Stimulated activated CD8-positive, alpha-beta memory T cell treated with anti-CD3 and anti-CD28 coated beads, Interleukin-4, amount 100 ng/mL, for 48 hours (primary cell): ENCODE results near the gene NPC1.
"Not testable (repeated sequence)": the region's sequence is repeated elsewhere in the genome, so short reads cannot be mapped to it uniquely, and the experiment has no call there.

Source experiments
- DNase-seq: peaks from one replicate; pipeline ENCODE4 v3.0.0-alpha.2; 2020

The NPC1 gene

DNA sequence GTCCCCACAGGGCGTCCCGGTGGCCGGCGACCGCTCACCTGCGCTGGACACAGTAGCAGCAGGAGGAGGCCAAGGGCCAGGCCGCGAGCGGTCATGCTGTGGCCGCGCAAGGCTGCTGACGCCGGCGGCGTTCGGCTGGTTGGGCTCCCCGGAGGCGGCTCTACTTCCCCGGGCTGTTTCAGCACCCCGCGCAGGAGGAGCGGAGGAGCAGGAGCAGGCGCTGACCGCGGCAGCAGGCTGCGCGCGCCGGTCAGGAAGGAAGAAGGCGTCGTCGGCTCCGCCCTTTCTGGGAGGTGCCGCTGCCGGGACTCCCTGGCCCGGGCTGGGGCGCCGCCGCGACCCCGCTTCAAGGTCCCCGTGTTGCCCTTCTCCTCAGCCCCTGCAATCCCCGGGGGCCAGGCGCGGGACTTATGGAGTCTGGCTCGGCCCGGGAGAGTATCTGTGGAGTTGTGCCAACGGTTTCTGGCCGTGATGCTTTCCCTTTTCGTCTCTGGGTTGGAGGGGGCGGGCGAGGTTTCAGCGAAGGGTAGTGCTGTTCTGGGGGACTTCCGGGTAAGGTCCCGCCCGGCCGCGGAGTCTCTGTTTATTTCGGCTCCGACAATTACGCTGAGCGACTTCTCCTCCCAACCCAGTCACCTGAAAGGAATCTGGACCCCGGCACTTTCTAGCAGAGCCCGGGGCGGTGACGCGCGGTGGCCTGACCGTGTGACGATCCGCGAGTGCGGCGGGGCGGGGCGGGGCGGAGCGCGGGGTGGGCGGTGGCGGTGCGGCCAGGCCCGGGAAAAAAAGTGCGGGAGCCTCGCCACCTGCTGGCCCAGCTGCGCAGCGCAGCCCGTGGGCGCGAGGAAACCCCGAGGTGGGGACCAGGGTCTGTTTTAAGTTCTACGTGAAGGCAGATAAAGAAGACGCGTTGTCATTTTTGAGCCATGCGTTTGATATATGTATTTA, at the start of gene NPC1:
TSS of gene NPC1 (minus strand) at position 258 of the 948 bp plus-strand sequence. CDS start at position 95, 163 bp downstream.
- peak; percentile 94 for DNase-seq

DNA sequence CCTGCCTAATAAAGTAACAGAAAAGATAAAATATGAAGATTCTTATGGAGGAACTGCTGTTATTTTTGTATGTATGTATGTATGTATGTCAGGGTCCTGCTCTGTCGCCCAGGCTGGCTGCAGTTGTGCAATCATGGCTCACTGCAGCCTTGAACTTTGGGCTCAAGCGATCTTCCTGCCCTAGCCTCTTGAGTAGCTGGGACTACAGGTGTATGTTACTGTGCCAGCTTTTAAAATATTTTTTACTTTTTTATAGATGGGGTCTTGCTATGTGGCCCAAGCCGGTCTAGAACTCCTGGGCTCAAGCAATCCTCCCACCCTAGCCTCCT, 49.7 kb upstream of the NPC1 start:
- no peak for DNase-seq

DNA sequence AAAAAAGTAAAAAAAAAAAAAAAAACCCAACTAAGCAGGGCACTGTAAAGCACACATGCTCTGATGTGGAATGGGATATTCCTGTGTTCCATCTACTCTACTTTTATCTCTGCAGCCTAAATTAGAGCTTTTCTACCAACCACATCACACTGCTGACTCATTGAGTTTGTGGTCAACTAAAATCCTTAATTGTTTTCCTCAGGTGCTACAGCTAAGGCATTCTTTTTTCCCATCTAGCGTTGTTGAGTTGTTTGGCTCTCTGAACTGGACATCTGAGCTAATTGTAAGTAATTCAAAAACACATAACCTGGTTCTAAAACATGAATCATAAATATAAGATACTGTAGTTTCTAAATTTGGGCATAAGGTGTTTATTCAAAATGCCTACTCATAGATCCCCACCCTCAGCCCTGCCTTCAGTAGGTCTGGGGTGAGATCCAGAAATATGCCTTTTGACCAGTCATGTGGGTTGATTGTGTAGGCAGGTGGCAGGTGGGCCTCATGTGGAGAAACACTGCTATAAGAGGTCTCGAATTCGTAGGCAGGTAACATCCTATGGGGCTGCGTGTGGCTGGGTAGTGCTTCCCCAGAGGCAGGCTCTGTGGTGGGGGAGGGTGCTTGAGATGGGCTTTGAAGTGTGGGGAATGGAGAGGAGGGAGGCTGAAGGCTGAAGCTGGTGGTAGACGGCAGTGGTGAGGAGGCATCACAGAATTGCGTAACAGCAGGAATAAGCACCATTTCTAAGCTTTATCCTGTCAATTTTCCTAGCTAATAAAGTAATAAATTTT, 49.2 kb upstream of the NPC1 start:
- DNase-seq: no peak

DNA sequence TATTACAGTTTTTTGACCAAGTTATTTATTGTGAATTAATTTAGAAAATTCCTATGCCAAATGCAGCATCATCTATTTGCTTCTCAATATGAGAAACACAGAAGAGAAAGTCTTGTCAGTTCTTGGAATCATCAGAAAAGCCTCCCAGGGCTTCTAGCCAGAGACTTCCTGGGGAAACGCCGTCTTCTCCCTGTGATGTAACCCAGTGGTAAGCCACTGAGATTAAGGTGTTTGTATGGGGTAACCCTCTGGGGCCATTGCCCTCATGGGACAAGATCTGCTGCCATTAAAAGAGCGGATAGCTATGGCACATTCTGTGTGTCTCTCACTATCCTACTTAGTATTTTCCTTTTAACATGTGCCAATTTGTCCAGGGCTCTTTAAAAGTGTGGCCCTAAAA, 48.4 kb upstream of the NPC1 start:
- DNase-seq: no peak

DNA sequence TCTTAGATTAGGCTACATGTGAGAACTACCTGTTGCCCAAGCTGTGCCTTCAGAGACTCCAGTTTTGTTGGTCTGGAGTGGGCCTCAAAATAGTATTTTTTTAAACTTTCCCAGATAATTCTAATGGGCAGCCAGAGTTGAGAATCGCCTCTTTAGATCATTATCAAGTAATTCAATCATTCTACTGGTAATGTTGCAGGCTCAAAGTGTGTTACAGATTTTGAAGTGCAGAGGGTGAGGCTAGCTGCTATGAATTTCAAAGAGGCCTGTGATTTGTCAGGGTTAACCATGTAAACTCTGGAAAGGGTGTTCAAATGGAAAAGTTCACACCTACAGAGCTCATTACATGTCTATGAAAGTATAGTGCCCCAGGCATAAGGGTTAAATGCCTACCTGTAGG, 46.3 kb upstream of the NPC1 start:
- no peak for DNase-seq

DNA sequence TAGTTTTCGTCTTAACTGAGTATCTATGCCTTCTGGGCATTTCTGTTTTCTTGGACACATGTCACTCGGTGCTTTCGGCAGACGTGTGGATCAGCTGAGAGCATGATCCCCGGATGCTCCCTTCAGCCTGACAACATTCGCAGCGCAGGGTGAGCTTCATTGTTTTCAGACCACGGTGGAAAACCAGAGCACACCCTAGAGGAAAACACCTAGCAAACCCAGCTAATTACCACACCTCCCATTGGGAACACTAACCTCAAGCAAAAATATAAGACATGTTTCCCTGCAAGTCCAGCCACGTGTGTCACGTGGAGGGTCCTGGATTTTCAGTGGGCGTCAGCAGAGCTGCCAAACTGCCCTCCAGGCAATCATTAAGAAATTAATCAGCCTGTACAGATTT, 45.4 kb upstream of the NPC1 start:
- no peak for DNase-seq

DNA sequence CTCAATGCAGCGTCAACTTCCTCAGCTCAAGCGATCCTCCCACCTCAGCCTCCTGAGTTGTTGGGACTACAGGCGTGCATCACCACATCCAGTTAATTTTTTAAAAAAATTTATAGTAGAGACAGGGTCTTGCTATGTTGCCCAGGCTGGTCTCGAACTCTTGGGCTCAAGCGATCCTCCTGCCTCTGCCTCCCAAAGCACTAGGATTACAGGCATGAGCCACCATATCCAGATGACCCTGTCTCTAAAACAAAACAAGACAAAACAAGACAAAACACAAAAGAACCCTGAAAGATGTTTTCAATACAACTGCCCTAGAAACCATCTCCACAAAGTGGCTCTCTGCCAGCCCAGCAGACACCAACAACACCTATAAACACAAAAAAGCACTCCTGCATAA, 45.0 kb upstream of the NPC1 start:
- DNase-seq: no peak

DNA sequence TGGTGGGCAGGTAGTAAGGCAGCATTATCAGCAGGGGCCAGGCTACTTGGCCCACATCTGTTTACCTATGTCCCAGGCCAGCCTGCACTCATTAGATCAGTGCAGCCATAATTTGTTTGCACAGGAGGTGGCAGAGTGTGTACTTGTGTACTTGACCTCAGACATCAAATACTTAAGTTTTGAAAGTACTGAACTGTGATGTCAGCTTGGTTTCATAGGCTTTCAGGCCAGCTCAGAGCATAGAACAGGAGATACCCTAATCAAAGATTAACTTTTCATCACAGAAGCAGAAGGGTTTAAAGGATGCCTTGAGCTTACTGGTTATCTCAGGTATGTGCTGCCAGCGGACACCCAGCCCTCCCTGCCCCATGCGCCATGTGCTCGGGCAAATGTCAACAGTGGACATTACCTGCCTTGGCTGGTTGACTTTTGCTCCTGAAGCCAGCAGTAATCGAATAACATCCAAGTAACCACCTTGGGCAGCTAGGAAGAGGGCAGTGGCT, 43.2 kb upstream of the NPC1 start:
- no peak for DNase-seq

DNA sequence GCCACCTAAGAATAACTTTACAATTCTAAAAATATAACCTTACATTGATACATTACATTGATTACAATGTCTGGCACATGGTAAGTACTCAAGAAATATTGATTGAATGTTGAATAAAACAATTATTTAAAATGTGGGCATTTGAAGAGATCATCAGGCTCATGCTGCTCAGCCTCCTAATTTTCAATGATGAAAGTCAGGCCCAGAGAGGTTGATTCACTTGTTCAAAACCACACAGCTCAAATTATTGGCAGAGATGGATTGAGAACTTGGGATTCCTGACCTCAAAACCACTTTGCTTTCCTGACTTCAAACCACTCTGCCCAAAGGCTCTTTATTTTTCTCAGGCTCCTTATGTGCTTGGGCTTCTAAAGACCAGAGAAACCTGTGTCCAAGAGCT, 41.7 kb upstream of the NPC1 start:
- no peak for DNase-seq

DNA sequence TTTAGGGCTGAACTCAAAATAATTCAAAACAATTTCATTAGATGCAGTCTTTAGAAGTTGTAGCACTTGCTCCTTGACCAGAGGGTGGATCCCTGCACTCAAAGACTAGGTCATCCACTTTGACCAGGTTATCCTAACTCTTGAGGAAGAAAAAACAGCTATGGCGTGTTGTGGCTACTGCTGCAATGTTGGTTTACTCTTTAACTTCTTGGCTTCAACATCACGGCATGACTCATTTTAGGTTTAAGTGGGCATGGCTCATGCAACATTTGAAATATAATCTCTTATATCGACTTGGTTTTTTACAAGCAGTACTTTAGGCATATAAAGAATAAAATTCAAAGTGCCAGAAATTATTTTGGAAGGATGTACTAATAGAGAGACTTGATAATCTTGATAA, 41.0 kb upstream of the NPC1 start:
- DNase-seq: no peak

DNA sequence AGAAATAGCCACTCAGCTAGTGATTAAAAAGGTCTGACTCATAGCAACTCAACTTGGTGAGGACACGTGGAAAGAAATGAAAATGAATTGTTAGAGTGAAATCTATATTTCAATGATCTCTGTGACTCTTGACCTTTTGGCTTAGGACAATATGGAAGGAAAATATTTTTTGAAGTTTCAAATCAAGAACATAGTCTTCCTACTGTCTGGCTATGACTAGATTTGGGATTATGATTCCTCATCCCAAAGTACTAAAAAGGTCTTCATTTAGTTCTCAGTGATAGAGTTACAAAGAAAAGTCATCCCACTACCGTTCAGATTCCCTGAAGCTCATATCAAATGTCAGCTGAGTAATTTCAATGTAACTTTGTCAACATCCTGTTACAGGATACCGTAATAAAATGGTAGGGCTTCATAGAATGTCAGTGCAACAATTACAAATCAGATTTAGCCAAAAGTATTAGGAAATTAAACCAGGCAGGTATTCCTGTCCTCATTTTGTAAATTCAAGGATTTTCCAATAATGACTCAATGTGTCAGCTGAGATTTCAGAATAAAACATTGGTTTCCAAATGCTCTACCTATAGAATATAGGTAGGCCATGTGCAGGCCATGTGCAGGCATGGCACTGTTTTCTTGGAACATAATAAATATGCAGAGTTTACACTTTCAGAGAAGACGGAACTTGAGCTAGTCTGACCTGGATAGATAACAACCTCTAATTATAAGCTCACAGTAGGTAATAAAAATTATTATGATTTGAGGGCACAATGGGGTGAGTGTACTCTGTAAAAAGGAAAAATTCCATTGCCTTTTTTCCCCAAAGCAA, 40.4 kb upstream of the NPC1 start:
- DNase-seq: no peak

DNA sequence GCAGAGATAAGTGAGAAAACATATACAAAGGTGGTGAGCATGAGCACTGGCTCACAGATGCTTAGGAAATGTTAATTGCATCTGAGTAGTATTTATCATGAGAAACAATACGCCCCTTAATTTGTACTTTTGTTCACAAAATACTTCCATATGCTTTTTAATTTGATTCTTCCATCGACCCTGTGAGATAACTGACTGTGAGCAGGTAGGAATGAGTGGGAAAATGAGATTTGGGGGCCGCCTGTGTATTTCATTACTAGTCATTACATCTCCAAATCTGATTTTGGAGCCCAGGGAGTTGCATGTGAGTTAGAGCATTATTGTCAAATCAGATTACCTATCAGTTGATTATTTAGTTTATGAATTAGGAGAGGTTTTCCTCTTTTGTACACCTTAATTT, 36.7 kb upstream of the NPC1 start:
- DNase-seq: no peak

DNA sequence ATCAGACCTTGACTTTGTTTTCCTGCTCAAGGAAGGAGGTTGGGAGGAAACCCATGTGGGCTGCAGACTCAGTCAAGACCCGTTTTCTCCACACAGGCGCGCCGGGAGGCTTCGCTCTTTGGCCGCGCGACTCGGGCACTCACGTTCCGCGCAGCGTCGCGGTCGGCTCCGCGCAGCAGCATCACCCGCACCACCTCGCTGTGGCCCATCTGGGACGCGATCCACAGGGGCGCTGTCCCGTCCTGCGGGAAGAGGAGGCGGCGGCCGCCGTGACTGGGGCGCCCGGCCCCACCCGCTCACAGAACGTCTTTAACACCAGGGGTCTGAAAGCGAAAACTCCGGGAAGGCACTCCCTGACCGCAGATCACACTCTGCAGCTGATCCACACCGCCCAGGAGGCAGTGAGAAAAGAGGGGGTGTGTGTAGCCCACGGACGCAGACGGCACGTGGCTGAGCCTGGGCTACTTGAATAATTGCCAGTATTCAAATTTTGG, 33.1 kb upstream of the NPC1 start:
- peak; percentile 27 for DNase-seq

DNA sequence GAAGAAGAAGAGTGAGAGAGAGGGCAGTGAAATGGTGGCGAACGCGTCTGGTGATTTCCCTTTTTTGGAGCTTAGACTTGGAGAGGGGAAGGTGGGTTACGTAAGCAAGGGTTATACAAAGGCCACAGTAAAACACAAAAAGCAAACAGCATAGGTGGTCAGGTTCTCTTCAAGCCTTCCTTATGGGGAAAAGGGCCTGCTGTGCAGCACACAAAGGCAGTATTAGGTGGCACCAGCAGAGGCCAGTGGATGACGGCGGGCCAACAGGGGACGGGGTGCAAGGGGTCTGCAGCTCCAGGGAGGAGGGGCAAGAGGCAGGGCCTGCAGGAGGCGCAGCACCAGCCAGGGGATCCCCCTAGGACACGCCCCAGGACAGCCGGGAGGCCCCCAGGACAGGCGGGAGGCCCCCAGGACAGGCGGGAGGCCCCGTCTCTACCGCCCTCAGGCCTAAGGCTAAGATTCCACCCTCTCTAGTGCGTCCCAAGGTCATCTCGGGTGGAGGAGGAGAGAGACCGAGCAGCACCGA, 32.6 kb upstream of the NPC1 start:
- DNase-seq: no peak

DNA sequence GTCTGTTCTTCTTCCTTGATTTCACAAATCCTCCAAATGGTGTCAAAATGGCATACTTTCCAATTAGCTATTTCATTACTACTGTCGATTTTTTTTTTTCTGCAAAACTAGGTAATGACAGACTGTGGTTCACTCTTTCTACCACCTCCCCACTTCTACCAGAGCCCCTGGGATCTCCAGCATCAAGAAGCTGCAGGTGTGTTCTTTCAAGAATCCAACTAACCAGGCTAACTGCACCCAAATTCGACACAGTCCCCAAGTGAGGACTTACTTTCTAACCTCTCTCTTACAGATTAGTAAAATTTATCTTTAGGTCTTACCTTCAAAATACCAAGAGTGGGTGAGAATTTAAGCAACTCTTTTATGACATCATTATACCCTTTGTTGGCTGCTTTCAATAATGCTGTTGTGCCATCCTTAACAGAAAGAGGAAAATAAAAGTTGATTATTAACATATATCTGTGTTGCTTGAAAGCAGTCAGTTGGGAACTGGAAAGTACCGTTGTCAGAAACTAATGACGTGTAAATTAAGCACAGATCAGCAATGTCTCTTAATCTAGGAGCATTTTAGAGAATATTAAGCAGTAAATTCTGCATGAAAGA, 31.2 kb upstream of the NPC1 start:
- DNase-seq: no peak

DNA sequence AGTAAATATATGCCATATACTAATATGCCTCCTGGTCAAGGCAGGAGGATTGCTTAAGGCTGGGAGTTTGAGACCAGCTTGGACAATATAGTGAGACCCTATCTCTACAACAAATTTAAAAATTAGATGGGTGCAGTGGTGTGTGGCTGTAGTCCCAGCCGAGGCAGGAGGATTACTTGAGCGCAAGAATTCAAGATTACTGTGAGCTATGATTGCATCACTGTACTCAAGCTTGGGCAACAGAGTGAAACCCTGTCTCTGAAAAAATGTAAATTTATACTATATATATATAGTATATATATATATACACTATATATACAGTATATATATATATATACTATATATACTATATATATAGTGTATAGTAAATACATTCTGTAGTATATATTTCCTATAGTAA, 30.0 kb upstream of the NPC1 start:
- DNase-seq: no peak

DNA sequence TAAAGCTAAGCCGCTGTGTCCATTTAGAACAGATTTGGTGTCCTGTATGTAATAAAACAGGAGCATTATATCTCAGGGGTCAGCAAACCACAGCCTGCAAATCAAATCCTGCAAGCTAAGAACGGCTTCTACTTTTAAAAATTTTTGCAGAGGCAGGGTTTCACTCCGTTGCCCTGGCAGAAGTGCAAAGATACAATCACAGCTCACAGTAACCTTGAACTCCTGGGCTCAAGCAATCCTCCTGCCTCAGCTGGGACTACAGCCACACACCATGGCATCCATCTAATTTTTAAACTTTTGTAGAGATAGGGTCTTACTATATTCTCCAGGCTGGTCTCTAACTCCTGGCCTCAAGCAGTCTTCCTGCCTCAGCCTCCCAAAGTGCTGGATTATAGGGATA, 28.6 kb upstream of the NPC1 start:
- DNase-seq: no peak

DNA sequence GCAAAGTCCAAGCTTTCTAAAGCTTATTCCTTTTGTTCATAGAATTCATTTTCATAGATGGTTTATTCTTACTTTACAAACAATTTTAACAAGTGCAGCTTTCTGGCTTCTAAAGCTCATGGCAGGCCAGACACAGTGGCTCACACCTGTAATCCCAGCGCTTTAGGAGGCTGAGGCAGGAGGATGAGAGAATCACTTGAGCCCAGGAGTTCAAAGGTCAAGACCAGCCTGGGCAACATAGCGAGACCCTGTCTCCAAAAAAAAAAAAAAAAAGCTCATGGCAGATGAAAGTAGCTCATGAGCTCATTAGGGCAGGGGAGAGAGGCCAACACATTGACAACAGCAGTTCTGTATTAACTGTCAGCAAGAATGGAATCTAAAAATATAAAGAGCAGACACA, 28.1 kb upstream of the NPC1 start:
- DNase-seq: no peak

DNA sequence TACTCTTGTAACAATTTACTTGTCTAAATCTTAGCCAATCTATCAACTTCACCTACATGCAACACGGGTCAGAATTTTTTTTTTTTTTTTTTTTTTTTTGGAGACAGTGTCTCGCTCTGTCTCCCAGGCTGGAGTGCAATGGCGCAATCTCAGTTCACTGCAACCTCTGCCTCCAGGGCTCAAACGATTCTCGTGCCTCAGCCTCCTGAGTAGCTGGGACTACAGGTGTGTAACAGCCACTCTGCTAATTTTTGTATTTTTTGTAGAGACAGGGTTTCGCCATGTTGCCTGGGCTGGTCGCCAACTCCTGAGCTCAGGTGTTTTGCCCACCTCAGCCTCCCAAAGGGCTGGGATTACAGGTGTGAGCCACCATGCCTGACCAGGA, 26.8 kb upstream of the NPC1 start:
- not testable (repeated sequence) for DNase-seq

DNA sequence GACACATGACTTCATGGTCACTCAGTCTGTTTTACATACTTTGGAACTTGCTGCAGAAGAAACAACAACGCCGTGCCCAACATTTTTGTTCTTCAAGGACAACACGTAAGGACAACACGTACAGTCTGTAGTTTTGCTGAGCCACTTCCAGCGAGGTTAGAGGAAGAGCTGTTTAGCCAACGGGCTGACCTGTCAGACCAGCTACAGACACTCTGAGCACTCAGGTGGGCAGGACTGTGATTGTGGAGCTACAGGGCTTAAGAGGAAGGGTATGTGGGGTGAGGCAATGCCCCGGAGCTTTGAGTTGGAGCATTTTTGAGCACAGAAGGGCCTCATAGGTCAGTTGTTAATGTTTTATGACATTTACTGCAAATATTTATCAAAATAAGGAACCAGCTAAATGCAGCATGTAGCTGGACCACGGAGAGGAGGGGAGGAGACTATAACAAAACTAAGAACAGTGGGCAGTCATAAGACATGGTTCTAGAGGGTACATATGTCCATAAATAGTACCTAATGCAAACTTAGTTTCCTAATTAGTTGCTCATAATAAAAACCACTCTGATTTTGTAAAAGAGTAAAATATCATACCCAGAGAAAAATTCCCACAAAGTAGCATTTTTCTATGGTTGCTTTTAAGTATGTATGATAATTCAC, 26.3 kb upstream of the NPC1 start:
- no peak for DNase-seq

DNA sequence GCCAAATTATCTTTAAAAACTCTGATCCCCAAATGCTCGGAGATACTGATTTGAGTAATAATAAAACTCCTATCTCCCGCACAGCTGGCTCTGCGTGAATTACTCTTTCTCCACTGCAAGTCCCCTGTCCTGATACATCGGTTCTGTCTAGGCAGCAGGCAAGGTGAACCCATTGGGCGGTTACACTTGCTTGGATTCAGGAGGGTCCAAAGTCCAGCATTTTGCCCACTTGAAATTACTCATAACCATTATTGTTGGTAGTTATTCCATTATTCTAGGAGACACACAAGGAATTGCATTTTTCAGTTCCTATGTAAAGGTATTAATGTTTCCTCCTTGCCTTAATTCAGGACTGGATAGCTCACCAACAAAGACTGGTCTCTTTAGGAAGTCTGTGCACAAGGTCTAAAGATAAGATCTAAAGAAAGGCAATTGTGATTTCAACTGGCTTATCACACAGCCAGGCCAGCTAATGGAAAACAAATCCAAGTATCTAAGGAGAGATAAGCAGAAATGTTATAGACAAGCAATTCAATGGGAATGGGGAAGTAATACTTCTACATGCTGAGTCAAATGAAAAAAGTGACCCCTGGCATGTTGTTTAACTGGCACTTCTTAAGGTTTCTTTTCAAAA, 23.2 kb upstream of the NPC1 start:
- no peak for DNase-seq
